Muscle of leg (tissue), 9 donors: Measurements from ENCODE around the gene PTER. TPM values are rescaled to one million over a fixed set of nuclear protein-coding genes. Genes with fewer than 3 reads are reported as not detected.

Experiments used
- polyA plus RNA-seq, 8 donors: library from polyadenylated mRNA; unstranded; fragments of 120-200 nt; gene quantifications; one replicate each; pipeline versions ENCODE4 v1.2.1 to v1.2.3, GENCODE V29; 2013; ENCODE audit warnings: inconsistent platforms in 1 of 8, low replicate concordance in 1 of 8; ENCODE audit not compliant: insufficient read length in 8 of 8, insufficient read depth in 1 of 8
- total RNA-seq: library from RNA; stranded (reverse); fragments of 120-200 nt; gene quantifications from one replicate; pipeline ENCODE4 v1.2.4, GENCODE V29; 2013

The PTER gene
- total and polyA plus RNA-seq, 9 donors, result 5.6 to 8.2 (median 7.2) TPM

Other genes with a start within 250 kb of the PTER start
- 0.04 TPM for gene C1QL3, start 84.9 kb downstream of the PTER start, total RNA-seq
- gene C1QL3, start 84.9 kb downstream of the PTER start, polyA plus RNA-seq, result under 1 TPM; 0.05 to 0.93 (median 0.48) TPM